Smooth muscle cell of the brain vasculature (primary cell): ENCODE results near the gene SLC27A4.
A peak's percentile ranks its signal among the peaks of the same experiment; 100 is the strongest.

Experiments
- DNase-seq: peaks from one replicate; pipeline ENCODE4 v3.0.0-alpha.2; 2012; ENCODE audit warnings: low read depth, low spot score

SLC27A4 gene

DNA sequence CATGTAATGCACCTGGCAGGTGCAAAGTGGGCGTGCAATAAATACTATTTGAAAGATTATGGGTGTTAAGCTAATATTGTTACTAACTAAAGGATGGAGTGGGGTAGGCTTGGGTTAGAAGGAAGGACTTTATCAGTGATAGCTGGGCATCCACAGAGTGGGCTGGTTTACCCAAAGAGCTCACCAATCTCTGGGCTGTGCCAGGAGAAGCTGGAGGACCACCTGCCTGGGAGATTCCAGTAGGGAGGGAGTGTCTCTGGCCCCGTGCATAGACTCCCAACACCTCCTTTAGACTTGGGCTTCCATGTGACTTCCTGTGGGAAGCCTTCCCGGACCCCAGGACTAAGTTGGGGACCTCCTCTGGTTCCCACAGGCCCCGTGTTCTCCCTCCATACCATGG is 25.2 kb downstream of the SLC27A4 start:
- DNase-seq, result no peak

DNA sequence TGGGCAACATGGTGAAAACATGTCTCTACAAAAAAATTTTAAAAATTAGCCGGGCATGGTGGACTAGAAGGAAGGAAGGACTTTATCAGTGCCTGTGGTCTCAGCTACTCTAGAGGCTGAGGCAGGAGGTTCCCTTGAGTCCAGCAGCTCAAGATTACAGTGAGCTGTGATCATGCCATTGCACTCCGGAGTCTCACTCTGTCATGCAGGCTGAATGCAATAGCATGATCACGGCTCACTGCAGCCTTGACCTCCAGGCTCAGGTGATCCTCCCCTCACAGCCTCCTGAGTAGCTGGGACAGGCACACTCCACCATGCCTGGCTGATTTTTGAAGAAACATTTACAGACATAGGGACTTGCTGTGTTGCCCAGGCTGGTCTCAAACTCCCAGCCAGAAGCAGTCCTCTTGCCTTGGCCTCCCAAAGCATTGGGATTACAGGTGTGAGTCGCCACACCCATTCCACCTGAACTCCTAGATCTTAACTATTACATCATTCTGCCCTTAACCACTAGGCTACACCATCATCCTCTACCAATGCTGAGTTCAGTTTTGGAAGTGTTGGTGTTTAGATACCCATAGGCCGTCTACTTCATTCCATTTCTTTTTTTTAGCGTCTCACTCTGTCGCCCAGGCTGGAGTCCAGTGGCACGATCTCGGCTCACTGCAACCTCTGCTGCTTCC is 28.8 kb downstream of the SLC27A4 start:
- DNase-seq, result no peak

DNA sequence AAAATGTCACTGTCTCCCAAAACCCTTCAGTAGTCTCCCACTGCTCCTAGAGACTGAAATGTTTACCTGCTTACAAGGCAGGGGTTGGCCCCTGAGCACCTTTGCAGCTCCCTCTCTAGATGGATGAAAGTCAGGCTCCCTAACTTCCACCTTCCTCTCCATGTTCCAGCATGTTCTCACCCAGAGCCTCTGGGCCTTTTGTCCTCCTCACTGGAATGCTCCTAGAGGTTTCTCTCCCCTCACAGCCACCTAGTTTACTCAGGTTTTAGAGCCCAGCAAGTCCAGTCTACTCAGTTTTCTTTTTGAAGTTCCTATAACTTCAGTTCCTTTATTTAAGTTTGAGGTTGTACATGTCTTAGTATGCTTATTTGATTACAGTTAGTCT is 30.0 kb downstream of the SLC27A4 start:
- DNase-seq, result no peak

DNA sequence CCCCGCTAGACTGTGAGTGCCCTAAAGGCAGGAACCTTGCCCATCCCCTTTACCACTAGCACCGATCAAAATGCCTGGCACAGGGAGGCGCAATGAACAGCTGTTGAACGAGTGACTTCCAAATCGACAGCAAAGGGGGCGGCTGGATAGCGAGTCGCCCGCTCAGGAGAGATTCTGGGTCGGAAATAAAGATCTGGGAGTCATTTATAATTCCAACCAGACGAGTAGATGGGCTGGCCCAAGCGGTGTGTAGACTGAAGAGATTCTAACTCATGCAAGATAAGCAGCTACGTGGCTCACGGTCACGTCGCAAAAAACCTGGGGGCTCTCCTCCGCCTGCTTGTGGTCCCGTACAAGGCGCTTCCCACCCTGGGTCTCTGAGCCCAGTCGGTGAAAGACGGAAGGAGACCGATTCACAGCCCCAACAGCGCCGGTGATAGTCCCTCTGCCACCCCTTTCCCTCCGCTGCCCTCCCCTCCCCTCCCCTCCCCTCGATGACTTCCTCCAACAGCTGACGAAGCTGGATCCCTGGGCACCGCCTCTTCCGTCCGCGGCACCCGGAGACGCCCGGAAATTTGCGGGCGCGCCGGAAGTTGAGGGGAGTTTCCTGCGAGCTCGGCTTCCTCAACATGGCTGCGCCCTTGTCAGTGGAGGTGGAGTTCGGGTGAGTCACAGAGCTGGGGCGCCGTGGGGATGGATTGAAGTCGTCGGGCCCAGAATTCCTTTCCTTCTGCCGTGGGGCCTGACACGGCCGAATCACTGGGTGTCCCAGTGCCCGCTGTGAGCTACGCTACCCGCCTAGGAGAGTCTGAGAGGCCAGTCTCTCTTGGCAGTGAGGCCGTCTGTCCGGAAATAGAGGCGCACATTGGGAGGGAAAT is 30.7 kb downstream of the SLC27A4 start, which contains the start of gene URM1:
Gene URM1, plus strand, starts transcription at position 623 of the 878 bp plus-strand sequence. Its CDS starts 7 bp downstream, at position 630.
- DNase-seq, result peak; percentile 86

DNA sequence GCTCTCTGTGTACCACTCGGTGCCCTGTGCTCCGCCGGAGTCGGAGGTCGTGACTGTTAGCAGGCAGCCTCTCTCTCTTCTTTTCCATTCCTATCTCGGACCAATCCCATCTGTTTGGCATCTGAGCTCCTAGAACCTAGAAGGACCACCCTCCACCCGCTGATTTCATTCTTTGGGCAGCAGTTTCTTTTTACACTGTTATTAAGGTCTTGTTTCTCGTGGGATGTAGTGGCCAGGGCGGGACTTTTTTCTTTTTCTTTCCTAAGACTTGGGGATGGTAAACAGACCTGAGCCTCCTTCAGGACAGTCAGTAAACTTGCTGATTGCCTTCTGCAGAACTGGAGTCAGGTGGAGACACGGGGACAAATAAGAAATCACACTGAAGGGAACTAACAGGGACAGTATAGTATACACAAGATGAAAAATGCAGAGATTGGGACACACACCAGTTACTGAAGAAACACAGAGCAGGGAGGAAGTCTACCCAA is 31.3 kb downstream of the SLC27A4 start:
- no peak for DNase-seq

DNA sequence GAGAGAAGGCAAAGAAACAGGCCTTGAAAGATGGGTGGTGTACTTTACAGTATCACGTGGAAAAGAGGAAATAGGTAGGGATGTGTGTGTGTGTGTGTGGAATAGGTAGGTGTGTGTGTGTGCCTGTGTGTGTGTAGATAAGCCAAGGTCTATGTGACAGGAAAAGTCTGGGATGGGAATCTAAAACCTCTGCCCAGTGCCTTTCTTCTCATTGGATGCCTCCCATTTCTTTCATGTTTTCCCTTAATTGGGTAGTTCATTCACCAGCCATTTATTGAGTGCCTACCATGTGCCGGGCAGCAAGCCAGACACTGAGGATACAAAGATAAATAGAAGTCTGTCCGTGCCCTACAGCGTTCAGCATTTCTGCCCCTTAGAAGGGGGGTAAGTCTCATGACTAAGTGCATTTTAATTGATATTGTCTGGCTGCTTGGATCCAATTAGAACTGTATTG is 31.9 kb downstream of the SLC27A4 start:
- no peak for DNase-seq

DNA sequence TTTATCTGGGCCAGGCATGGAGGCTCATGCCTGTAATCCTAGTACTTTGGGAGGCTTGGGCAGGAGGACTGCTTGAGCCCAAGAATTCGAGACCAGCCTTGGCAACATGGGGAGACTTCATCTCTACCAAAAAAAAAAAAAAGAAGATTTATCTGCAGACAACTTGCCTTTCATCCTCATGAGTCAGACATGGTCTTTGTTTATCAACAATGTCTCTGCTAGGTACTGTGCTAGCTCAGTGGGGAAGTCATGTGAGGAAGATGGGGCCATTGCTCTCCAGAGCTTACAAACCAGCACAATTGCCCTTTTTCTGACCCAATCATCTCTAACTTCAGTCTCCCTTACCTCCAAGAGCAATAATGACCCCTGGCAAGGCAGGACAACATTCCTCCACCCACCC is 32.5 kb downstream of the SLC27A4 start:
- no peak for DNase-seq

DNA sequence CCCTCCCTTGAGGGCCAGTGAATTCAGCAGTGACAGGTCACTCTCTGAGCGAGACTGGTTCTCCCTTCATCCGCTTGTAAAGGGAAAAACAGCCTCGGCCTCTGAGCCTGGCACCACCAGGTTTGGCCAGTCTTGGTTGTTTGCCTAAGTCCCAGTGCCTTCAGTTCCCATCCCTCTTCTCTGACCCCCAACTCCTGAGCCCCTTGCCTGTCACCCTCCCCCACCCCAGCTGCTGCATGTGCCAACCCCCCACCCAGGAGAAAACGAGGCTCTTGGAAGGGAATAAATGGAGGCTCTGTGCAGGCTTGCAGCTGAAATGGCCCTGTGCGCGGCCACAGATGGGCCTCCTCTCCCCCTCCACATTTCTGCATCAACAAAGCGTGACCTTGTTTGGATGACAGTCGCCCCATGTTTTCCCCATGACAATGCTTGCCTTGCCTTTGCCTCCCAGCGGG is 33.9 kb downstream of the SLC27A4 start:
- no peak for DNase-seq

DNA sequence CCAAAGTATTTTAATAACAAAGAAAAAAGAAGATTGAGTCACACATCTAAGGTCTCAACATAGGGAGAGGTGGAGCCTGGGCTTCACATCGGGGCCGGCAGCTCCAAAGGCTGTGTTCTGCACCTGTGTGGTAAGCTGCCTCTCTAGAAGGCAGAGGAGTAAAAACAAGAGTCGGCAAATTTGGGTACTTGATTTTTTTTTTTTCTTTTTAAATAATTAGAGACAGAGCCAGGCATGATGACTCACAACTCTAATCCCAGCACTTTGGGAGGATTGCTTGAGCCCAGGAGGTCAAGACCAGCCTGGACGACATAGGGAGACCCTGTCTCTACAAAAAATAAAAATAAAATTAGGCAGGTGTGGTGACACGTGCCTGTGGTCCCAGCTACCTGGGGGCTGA is 35.5 kb downstream of the SLC27A4 start:
- DNase-seq, result no peak

DNA sequence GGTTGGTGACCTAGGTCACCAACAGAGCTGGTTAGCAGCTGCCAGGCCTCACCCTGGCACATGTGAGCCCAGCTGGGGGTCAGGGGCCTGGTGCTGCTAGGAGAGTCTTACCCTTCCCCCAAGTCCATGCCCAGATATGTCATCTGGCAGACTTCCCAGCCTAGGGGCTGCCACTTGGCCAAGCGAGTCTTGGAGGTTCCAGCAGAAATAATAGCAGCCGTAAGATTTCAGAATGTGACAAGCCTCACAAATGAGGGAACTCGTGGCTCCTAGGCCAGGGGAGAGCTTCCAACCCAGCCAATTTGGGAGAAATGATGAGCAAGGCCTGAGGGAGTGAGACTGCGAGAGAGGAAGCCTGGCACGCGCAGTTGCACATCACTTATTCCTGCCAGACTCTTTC is 41.9 kb downstream of the SLC27A4 start:
- DNase-seq, result no peak

DNA sequence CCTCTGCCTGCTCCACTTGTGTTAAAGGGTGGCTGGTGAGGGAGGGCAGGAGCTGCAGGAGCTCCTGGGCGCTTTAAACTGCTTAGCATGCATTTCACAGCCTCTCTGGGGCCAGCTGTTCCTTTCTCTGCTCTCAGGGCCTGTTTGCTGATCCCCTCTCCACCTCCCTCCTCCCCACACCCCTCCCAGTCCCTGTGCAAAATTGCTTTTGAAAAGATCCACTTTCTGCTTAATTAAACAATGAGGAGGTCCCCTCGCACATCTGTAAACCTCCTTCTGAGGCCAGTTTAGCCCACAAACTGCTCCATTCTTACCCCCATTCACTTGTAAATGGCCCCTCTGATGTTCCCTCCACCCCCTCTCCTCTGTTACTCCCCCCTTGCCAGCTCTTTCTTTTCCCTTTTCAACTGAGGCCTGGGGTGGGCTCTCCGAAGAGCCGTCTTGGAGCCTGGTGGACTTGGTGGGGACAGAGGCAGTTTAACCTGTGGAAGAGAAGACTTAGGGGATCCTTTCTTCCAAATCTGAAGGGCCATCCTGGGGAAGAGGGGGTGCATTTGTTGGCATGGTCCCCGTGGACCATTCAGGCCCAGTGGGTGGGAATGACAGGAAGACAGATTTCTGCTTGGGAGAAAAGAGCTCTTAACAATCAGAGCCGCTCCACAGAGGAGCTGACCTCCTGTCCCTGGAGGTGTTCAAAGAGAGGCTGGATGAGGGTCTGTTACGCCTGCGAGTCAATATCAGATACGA is 42.9 kb downstream of the SLC27A4 start:
- DNase-seq, result no peak

DNA sequence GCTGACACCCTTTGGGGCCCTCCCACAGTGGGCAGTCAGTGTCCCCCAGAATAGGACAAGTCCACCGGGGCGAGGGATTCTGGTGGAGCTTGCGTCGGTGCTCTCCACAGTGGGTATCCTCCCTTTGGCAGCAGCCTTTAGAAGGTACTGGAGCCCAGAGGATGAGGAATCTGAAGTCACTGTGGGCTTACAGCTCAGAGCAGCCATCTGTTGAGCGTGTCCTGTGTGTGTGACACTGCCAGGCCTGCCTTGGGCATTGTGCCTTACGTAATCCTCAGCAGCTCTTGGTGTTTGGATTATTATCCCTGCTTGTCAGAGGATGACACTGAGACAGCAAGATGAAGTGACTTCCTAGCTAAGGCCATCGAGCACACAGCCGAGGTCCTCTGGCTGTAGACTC is 43.5 kb downstream of the SLC27A4 start:
- DNase-seq, result no peak

DNA sequence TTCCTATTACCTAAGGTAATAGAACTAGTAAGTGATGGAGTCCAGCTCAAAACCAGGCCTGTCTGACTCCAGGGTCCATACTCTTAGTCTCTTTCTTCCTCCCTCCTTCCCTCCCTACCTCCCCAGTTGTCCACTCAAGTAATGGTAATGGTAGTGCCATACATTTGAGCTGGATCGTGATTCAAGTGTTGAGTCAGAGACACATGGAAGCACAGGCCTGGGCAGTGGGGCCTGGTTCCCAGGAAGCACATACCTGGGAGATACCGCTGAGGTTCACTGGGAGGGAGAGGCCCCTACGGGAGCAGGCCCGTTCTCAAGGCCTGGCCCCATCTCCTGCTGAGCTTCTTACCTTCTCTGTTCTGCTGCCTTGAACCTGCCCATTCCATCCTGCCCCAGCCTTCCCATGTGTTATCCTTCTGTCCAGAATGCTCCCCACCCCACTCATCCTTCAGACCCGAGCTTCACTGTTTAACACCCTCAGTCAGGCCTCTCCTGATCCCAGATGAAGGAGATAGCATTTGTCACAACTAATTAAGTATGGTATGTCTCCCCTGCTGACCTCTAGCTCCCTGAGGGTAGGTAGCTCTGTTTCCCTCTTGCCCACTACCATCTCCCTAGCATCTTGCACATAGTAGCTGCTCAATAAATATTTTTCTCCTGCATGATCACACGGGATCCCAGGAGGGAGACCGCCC is 44.6 kb downstream of the SLC27A4 start:
- DNase-seq, result no peak

DNA sequence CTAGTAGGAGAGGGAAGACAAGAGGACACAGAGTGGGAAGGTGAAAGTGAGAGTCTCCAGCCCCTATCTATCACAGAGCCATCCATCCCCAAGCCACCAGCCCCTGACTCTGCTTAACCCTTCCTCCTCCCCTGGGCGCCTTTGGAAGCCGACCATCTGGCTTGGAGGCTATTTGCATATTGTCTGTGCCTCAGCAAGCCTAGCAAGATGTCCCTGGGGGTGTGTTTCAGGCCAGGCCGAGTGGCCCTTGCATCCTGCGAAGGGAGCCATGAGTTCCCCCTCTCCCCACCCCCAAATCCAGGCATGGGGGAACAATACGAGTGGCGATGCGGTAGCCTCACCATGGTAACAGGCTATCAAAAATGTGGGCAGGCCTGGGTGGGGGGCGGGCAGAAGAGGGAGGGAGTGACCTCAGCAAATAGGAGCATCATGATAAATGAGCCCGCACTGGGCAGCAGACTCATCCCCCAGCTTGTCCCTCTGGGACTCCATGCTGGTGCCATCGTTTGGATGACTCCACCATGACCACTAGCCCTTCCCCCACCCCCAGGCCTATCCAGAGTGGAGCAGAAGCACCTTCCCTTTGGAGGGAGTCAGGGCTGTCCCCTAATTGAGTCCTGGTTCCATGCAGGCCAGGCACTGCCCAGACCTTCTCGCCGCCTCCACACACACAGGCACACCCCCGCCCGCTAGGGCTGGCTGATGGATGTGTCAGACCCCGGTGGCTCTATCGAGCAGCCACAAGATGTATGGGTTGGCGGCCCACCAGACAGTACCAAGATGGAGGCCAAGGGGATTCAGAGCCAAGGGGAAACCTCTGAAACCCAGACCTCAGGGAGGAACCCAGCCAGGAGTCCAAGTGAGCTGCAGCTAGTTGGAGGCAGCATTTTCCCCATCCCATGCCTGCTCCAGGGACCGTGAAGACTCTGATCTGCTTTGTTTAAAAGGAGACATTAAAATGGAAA is 45.5 kb downstream of the SLC27A4 start:
- DNase-seq, result no peak

DNA sequence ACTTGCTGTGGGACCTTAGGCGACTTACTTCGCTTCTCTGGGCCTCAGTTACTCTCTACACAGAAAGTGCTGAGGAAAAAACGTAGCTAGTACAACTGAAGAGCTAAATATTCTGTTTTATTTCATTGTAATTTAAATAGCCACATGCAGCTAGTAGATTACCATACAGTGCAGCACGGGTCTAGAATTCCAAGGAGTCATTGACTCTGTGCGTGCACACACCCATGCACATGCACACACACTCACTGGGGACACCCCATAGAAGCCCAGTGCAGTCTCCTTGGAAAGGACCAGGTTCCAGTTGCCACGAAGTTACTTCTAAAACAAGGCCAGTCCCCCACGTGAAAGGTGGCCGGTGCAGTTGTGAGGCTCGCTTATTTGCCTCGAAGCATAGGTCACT is 47.8 kb downstream of the SLC27A4 start:
- DNase-seq, result no peak

DNA sequence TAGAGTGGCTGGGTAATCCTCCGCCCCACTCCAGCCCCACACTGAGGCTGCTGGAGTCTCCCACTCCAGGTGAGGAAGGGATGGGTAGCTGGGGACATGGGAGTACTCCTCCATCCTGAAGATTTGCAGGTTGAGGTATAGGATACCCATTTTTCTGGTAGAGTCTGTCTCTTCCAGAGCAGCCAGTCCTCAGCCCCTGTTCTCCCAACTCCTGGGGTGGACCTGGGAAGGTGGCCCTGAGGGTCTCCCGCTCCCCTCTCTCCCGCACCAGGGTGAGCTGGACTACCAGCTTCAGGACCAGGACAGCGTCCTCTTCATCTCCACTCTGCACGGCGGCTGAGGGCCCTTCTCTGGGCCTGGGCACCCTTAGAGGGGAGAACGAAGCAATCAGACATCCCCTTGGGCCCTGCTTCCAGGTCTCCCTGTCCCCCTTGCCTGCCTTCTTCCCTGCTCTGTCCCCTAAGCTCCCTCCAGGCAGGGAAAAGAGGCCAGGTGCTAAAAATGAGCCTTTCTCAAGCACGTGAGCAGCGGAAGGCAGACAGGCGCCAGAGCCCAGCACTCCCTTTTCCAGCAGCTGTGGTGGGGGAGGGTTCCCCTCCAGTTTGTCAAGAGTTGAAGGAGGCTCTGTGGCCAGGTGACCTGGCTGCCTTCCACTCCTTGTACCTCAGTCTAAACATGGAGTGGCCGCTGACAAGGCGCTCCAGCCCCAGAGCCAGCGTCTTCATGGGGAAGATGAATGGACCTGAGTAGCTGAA is 49.2 kb downstream of the SLC27A4 start:
- no peak for DNase-seq

DNA sequence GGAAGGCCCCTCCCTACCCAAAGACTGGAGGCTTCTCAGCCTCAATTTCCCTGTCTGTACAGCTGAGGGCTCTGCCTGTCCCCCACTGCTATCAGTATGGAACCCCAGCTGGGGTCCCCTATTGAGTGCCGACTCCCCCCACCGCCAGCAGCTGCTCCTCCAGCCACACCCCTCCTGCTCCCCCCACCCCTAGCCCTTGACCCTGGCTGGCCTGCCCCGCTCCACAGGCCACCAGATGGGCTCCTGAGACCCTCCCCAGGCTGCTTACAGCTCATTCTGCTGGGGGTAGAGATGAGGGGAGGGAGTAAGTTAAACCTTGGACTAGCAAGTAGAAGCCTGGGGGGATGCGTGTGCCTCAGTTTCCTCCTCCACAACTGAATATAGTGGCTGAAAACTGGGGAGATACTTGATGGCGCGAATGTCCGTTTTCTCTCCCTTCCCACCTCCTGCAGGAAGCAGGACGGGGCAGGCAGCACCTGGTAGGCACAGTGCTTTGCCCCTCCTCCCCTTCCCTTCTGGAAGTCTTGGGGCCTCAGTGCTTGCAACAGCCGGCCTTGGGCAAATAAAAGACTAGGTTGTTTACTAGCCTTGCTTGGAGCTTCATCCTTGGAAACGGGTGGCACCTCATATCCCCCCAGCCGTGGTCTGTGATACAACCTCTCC is 50.0 kb downstream of the SLC27A4 start:
- no peak for DNase-seq

DNA sequence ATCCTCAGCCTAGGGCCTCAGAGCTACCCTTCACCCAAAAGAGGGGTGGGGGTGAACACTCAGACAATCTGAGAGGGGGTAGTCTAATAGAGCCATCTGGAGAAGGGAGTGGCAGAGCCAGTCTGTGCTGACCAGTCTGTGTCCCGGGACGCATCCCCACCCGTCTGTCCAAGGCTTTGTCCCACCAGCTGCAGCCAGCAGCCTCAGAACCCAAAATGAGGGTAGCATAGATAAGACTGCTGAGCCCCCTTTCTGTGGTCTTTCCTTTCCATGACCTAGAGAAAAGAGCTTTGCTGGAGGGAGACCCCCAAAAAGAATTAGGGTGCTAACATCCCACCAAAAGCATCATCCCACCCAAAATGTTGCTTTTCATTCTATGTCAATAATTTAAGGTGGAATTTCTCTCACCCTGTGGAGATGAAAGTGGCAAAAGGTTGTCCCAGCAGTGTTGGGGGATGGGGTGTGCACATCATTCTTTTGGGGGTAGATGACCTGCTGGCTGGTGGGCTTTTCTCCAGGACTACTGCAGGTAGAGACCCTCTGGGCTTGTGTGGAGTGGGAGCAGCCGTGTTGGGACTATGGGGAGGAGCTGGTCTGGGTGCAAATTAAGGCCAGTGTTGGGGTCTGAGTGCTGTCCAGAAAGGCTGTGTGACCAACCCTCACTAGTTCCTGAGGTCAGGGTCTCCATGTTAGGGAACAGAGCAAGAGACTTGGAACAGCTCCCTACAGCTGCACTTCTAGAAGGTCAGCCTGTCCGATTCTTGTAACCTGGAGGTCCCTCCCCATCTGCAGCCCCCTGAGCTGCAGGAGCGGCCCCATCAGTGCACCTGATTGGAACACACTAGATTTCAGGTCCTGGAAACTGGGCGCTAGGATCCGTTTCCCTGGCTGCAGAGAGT is 50.7 kb downstream of the SLC27A4 start:
- no peak for DNase-seq
